M059J (cell line): ENCODE data around the gene PSMG2. TPM values are rescaled to one million over a fixed set of nuclear protein-coding genes. Genes with fewer than 3 reads are reported as not detected.

Experiments used
- DNase-seq: peaks from one replicate; pipeline ENCODE4 v3.0.0-alpha.2; 2012; ENCODE audit warnings: low read depth
- total RNA-seq: library from RNA; depleted of rRNA; stranded (reverse); fragments of >200 nt; shearing (Covaris generic); gene quantifications from 2 replicates; pipeline ENCODE4 v1.2.3, GENCODE V29; 2014; rRNA removed

PSMG2 gene, protein sequence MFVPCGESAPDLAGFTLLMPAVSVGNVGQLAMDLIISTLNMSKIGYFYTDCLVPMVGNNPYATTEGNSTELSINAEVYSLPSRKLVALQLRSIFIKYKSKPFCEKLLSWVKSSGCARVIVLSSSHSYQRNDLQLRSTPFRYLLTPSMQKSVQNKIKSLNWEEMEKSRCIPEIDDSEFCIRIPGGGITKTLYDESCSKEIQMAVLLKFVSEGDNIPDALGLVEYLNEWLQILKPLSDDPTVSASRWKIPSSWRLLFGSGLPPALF
- 92.3 and 136 TPM in 2 replicates for total RNA-seq

DNA sequence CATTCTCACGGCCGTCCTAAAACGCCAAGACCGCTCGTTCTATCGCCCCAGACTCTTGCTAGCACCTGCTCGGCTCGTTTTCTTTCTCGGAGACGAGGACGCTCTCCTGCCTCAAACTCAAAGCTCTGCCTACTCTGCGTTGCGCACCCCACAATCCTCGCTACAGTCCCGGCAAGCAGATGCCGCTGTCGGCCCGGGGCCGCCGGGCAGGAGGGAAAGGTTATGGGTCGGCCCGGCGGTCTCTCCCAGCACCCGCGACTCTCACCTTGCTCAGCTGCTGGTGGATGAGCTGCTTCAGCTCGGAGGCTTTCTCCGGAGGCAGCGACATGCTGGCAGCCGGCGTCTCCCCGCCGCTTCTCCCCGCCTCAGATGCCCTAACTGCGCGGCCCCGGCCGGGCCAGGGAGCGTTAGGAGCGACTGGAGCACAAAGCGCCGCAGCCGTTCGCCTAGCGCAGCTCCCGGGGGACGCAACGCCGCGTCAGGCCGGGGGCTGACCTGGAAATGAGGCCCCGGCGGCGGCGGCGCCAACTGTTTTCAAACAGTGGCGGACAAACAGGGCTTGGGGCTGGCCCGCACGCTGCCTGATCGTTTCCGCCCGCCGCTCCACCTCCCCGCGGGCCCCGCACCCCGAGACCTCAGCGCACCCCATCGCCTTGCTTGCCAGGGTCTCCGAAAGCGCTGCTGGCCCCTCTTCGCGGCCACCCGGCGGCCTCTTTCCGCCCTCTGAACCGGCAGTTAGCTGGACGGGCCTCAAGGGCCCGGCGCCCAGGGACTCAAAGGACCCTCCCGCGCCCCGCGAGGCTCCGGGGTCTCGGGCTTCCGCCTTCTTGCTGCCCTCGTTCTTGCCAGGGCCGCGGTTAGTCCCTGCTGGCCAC lies at the start of gene PSMG2, which contains the start of gene CEP76:
Gene PSMG2, plus strand, starts transcription at position 822 of the 875 bp plus-strand sequence. CDS start 66 bp downstream, outside the sequence.
Gene CEP76, minus strand, starts transcription at position 503 of the 875 bp plus-strand sequence. Its CDS starts 175 bp downstream, at position 328.
- peak; percentile 86 for DNase-seq

DNA sequence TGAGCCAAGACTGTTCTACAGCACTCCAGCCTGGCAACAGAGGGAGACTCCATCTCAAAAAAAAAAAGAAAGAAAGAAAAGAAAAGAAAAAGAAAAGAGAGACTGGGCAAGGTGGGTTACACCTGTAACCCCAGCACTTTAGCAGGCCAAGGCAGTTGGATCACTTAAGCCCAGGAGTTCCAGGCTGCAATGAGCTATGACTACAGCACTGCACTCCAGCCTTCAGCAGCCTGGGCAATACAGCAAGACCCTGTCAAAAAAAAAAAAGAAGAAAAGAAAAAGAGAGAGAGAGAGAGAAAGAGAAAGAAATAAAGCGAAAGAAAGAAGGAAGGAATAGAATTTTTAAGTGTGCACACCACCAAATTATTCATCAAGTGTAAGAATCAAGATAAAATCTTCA lies 47.9 kb upstream of the PSMG2 start:
- no peak for DNase-seq

DNA sequence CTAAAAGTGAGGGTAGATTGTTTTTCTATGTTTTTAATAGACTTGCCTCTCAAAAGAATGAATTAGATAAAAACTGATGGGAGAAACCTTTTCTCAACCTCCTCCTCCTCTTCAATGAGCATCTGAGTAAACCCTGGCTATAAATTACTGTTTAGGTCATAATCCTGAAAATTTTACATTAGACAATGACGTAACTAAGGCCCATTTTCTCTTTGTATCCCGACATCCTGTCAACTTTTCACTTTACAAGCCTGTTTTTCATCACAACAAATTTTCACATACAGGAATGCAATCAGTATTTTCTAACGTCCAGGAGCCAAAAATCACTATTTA lies 46.3 kb upstream of the PSMG2 start:
- peak; percentile 12 for DNase-seq

DNA sequence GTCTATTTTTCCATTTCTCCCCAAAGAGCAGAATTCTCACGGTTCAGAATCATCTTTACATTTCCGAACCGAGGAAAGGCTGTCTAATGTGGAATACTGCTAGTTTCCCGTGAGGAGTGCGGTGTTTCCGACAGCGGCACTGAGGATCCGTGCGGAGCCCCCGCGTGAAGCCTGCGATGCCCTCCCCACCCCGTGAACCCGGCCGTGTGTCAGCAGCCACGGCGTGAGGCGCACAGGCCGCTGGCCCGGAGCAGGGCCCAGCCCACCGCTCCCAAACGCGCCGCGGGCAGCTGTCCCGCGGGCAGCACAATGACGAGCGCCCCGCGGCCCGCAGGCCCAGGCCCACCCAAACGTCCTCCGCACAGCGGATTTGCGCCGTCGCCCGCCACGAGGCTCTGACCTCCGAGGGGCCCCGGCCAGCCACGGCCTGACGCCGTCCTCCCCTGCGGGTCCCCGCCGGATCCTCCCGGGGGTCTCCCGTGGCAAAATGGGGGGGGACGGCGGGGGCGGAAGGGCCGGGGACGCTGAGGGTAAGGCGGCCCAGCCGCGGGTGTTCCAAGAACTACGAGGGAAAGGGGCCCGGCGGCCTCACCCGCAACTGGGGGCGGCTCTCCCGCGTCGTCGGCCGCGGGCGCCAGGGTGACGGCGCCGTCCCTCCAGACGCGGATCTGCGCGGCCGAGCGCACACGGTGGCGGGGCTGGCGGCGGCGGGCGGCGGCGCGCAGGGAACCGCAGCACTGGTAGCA lies 45.7 kb upstream of the PSMG2 start:
- DNase-seq, result peak; percentile 39

DNA sequence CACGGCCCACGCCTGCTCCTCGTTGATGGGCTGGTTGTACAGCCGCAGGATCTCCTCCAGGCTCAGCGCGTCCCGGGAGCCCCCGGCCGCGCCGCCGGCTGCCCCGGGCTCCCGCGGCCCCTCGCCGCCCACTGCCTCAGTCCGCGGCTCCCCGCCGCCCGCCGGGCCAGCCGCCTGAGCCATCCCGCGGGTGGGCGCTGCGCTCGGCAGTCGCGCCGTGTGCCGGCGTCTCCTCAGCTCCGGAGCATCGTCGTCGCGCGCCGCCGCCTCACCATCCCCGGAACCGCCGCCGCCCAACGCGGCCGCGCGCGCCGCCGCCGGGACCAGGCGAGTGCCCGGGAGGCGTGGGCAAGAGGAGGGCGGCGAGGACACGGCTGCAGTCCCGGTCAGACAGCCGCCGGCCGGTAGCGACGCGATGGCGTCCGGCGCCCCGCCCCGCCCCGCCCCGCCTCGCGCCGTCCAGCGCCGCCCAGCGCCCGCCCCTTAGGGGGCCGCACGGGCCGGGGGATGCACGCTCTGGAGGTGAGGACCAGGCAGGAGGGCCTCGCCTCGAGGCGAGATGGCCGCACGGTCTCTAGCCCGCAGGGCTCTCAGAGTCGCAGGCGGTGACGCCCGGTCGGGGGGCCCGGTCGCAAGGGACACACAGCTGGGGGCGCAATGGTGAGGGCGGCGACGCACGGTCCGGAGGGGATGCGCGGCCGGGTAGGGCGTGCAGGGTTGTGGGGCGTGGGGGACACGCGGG lies 45.0 kb upstream of the PSMG2 start, which contains the start of gene SPIRE1:
Gene SPIRE1, minus strand, starts transcription at position 424 of the 742 bp plus-strand sequence. Its CDS starts 241 bp downstream, at position 183.
- peak; percentile 67 for DNase-seq

DNA sequence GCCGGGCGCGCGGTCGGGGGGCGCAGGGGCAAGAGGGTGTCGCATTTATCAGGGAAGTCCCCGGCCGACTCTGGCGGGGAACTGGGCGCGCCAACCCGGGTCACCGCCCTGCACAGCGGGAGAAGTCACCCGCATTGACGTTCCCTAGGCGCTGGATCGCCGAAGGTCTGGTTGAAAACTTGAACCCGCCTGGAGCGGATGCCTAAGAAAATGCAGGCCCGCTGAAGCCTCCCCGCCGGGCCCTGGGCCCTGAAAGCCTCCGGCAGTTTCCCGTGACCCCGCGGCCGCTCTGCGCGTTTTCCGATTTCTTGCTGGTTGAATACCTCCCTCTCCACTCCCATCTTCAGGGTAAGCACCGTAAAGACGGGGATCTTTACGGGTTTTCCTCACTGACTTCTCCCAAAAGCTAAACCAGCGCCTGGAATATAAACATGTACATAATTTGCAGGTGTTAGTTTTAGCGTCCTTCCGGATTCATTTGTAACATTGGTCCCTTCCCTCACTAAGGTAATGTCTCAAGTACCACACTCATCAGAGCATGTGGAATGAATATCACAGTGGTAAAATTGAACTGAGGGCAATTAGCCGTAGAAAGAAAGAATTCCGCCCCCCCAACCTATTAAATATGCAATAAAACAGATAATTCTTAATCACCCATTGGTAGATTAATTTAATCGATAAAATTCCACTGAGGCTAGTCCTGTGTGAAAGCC lies 44.3 kb upstream of the PSMG2 start:
- peak; percentile 44 for DNase-seq

DNA sequence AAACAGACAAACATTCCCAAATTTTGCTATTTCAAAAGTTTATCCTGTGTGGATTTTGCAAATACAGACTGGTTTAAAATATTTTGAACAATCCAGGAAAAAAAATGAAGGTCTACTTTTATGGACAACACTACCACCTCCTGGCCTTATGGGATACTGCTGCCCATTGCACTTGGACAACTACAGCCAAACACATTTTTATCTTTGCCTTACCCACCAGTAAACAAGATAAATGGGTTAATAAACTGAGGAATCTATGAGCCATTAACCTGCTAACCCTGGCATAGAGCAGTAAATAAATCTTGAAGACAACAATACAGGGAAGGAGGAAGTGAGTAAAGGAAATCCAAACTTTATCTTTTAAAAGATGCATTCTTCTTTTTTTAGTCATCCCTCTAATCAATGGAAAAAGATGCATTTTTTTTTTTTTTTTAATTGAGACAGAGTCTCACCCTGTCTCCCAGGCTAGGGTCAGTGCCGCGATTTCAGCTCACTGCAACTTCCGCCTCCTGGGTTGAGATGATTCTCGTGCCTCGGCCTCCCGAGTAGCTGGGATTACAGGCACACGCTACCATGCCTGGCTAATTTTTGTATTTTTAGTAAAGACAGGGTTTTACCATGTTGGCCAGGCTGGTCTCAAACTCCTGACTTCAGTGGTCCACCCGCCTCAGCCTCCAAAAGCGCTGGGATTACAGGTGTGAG lies 42.8 kb upstream of the PSMG2 start:
- DNase-seq, result peak; percentile 61

DNA sequence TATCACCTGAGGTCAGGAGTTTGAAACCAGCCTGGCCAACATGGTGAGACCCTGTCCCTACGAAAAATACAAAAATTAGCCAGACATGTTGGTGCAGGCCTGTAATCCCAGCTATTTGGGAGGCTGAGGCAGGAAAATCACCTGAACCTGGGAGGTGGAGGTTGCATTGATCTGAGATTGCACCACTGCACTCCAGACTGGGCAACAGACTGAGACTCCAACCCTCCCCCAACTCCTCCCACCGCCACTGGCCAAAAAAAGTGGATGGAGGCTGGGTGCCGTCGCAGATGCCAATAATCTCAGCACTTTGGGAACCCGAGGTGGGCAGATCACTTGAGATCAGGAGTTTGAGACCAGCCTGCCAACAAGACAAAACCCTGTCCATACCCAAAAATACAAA lies 34.8 kb upstream of the PSMG2 start:
- DNase-seq, result no peak

DNA sequence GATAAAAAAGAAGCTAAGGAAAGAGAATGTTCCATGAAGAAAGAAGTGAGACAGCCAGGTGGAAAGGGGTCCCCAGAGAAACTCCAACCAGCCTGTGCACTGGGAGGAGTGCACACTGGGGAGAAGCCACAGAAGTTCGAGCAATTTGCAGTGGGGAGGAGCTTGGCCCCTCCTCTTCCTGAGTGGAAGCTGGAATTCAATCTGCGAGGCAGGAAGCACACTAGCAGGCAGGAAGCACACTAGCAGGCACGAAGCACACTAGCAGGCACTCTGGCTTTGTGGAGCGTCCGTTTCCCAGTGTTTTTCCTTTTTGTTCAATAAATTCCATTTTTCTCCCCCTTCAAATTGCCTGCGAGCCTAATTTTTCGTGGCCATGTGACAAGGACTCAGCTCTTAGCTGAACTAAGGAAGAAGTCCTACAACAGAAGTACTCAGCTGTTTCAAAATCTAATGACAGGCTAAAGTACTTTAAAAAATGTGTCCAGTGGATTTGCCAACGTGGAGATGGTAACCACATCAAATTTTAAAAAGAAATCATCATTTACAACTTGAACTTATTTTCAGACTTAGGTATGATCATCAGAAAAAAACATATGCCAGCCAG lies 23.6 kb upstream of the PSMG2 start:
- no peak for DNase-seq

DNA sequence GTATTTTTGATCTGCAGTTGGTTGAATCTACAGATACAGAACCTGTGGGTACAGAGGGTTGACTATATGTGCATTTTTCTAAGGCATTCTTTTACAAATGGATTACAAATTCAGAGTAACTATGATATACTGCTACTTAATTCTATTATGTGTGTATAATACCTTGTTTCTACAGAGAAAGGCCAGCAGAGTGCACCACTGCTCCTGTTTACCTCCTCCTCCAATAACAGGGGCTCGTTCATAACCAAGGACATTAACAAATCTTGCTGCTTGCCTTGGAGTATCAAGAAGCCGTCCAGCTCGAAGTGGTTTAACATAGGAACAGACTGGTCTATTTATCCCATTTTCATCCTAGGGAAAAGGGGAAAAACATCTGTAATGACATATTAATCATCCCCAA lies 16.7 kb upstream of the PSMG2 start:
- peak; percentile 4 for DNase-seq

DNA sequence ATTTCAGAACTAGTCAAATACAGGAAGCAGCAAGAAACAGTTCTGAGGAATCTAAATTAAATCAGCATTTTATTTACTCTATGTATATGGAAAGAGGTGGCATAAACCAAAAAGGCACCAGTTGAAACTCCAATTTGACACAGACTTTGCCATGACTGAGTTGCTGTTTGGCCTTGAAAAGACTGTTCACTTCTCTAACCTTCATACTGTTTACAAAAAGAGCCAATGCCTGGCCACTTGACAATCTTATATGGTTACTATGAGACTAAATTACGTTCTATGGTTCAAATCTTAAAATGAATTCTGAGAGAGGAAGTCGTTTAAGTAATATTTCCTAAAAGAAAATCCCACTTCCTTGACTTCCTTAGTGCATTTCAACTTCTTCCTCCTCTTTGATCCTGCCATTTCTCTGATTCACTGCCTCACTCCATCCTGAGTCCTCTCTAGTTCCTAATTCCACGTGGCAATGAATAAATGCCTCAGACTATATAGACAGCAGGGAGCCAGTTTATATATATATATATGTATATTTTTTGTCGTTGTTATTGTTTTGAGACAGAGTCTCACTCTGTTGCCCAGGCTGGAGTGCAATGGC lies 13.5 kb upstream of the PSMG2 start:
- no peak for DNase-seq

DNA sequence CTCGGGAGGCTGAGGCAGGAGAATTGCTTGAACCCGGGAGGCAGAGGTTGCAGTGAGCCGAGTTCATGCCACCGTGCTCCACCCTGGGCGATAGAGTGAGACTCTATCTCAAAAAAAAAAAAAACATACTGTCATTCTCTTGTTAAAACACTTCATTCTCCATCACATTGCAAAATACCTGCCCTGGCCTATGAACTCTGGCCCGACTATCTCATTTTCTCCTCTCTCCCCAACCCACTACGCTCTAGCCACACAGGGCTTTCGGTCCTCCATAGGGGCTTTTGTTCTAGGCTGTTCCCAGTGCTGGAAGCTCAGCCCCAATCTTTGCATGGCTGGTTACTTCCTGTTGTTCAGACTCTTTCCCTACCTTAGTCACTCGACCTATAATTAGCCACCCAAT lies 10.6 kb upstream of the PSMG2 start:
- no peak for DNase-seq

DNA sequence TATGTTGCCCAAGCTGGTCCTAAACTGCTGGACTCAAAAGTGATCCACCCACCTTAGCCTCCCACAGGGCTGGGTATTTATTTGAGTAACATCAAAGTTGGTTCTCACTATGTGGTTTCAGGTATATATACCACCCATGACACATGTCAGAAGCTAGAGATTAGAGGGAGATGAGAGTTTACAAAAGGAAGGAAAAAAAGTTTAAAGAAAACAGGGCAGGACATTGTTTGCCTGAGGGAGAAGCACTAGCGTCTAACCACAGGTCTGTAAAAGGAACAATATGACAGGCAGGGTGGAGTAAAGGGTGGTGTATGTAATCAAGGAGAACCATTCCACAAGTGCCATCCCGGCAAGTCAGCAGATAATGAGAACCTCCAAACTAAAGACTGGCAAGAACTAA lies 8.8 kb upstream of the PSMG2 start:
- DNase-seq, result peak; percentile 3

DNA sequence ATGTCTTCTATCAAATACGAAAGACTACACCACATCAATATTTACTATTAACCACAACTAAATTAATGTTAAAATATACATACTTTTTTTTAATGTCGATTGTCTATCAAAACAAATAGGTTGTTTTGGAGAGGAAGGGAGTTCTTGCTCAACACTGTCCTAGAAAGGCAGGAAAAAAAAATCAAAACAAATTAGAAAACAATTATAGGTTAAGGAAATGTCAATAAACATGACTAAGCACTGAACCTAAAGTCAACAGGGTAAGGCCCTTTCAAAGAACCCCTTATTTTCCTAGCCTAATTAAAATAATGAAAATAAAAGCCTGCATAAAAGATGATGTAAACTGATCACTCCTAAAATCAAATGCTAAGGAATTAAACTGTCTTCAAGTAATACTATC lies 3.1 kb upstream of the PSMG2 start:
- no peak for DNase-seq

DNA sequence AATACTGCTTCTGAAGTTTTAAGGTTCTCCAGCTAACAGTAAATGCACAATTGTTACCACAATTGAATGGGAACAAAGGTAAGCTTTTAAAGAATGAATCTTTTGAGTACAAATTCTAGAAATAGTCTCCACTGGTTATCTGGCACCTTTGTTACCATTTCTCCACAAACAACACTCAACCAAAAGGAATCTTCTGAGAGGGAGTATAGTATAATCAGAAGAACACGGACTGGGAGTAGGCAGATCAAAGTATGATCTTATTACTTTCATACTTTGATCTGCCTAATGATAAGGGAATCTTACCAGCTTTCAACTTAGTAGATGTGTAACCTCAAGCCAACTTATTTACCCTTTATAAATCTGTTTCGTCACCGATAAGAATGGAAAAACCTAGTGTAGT lies 1.7 kb upstream of the PSMG2 start:
- no peak for DNase-seq

DNA sequence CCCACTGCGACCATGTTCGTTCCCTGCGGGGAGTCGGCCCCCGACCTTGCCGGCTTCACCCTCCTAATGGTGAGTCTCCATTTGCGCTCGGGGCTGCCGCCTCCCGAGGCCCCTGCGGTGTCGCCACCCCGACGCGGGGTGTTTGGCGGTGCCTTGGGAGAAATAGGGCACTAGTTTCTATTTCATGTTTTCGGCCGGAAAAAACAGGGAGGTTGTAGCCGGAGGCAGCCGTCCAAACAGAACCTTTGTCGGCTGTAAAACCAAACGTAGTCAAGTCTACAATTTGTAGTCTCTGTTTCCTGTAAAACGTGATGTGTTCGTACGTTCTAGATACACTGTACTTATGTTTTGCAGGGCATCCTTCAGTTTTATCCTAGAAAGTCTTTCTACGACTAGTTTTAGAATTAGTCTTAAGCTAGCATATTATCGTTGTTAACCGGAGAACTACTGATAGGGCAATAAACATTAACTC lies 290 bp downstream of the PSMG2 start:
- DNase-seq, result no peak

DNA sequence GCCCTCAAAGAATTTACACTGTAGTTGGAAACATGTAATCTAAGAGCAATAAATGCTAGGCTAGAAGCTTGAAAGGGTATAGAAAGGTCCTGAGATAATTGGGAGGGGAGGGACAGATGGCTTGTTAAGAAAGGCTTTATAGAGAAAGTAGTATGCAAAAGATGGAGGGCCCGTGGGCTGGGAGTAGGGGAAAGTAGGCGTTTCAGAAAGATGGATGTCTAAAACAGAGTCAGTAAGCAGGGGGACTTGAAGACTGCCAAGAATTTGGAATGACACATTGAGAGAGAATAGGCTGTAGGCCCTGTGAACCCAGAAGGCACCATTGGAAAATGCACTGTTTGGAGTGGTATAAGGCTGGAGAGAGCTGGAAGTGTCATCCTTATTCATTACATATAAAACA lies 822 bp downstream of the PSMG2 start:
- DNase-seq, result peak; percentile 53

DNA sequence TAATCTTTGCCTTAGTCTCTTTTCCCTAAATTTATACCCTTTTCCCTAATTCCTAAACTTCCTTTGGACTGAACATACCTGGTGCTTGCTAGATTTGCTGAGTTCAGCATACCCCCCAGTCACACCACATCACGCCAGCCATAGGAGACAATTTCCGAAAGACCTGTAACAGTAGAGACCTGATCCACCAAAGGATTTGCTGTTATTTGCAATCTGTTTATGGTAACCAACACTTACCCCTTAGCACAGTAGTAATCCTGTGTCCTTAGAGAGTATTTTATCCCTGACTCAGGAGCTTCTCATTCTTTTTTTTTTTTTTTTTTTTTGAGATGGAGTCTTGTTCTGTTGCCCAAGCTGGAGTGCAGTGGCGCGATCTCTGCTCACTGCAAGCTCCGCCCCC lies 8.6 kb downstream of the PSMG2 start:
- DNase-seq, result no peak
